CD14-positive monocyte (primary cell): ENCODE results near the gene VMA21. TPM values are rescaled to one million over a fixed set of nuclear protein-coding genes. Genes with fewer than 3 reads are reported as not detected.

ENCODE experiments used
- DNase-seq, 3 donors: peaks; one replicate each; pipeline ENCODE4 v3.0.0-alpha.2; 2011 to 2022
- H2AFZ ChIP-seq: 2 replicates; pipeline ENCODE4 v1.6.0; 2012; ENCODE audit warnings: mild to moderate bottlenecking, low read depth, low read length, inconsistent platforms; ENCODE audit not compliant: insufficient read depth, poor library complexity, severe bottlenecking
- H3K27ac ChIP-seq, 2 donors: 1 replicate in 1 of 2; 2 replicates in 1 of 2; pipeline ENCODE4 v1.5.1; 2012 to 2013; ENCODE audit warnings: low read length in 2 of 2, control low read depth in 1 of 2, inconsistent platforms in 1 of 2, low read depth in 1 of 2, mild to moderate bottlenecking in 1 of 2
- H3K27me3 ChIP-seq, 2 donors: one replicate each; pipeline versions ENCODE4 v1.6.0 to v1.6.1; 2011 to 2013; ENCODE audit warnings: low read length in 2 of 2; ENCODE audit not compliant: control insufficient read depth in 2 of 2, insufficient read depth in 2 of 2
- H3K36me3 ChIP-seq, 2 donors: replicated peaks in 1 of 2; 1 replicate in 1 of 2; 2 replicates in 1 of 2; pipeline versions ENCODE4 v1.5.1 to v1.6.1; 2012 to 2013; ENCODE audit warnings: low read length in 2 of 2, control low read depth in 1 of 2, inconsistent platforms in 1 of 2, mild to moderate bottlenecking in 1 of 2; ENCODE audit not compliant: insufficient read depth in 2 of 2, control insufficient read depth in 1 of 2
- H3K4me1 ChIP-seq, 2 donors: 1 replicate in 1 of 2; 2 replicates in 1 of 2; pipeline versions ENCODE4 v1.5.1 to v1.6.1; 2012 to 2013; ENCODE audit warnings: low read length in 2 of 2, control low read depth in 1 of 2, inconsistent platforms in 1 of 2, mild to moderate bottlenecking in 1 of 2, moderate library complexity in 1 of 2; ENCODE audit not compliant: insufficient read depth in 2 of 2, control insufficient read depth in 1 of 2
- H3K4me2 ChIP-seq: replicated peaks from 2 replicates; pipeline ENCODE3; 2012; ENCODE audit warnings: low read length, moderate library complexity, mild to moderate bottlenecking; ENCODE audit not compliant: poor library complexity, severe bottlenecking; ENCODE audit errors: extremely low read depth
- H3K4me3 ChIP-seq, 3 experiments: fragments of 200-600 bp in 1 of 3; sonication (generic) in 1 of 3; replicated peaks in 1 of 3; 1 replicate in 2 of 3; 2 replicates in 1 of 3; pipeline ENCODE4 v1.5.1; 2011 to 2013; ENCODE audit warnings: low read length in 3 of 3, mild to moderate bottlenecking in 3 of 3, control low read depth in 2 of 3, low read depth in 2 of 3, inconsistent platforms in 1 of 3, moderate library complexity in 1 of 3
- H3K79me2 ChIP-seq: 2 replicates; pipeline ENCODE4 v1.6.0; 2012; ENCODE audit warnings: mild to moderate bottlenecking, control low read depth, inconsistent platforms, low read length, moderate library complexity; ENCODE audit not compliant: insufficient read depth
- H3K9ac ChIP-seq: 2 replicates; pipeline ENCODE4 v1.6.0; 2017; ENCODE audit warnings: low read length, mild to moderate bottlenecking; ENCODE audit not compliant: insufficient read depth, poor library complexity, severe bottlenecking
- H3K9me3 ChIP-seq, 2 donors: replicated peaks in 1 of 2; 1 replicate in 1 of 2; 2 replicates in 1 of 2; pipeline versions ENCODE4 v1.5.1 to v1.6.1; 2012 to 2013; ENCODE audit warnings: low read length in 2 of 2, control low read depth in 1 of 2; ENCODE audit not compliant: control insufficient read depth in 1 of 2, insufficient read depth in 1 of 2
- H4K20me1 ChIP-seq: 2 replicates; pipeline ENCODE4 v1.6.0; 2012; ENCODE audit warnings: mild to moderate bottlenecking, low read length, control low read depth, moderate library complexity; ENCODE audit not compliant: insufficient read depth
- H3K27ac Mint-ChIP-seq, 7 donors: one replicate each; pipeline ENCODE4 v1.8.0; 2020; ENCODE audit warnings: mild to moderate bottlenecking in 7 of 7, mixed read lengths in 7 of 7, moderate library complexity in 6 of 7, inconsistent platforms in 2 of 7
- H3K27me3 Mint-ChIP-seq, 3 donors: one replicate each; pipeline ENCODE4 v1.8.0; 2021 to 2022; ENCODE audit warnings: low read depth in 3 of 3, mild to moderate bottlenecking in 3 of 3, mixed read lengths in 3 of 3, moderate library complexity in 3 of 3, inconsistent platforms in 1 of 3
- H3K36me3 Mint-ChIP-seq, 2 donors: one replicate each; pipeline ENCODE4 v1.8.0; 2020; ENCODE audit warnings: mixed read lengths in 2 of 2, inconsistent platforms in 1 of 2, mild to moderate bottlenecking in 1 of 2
- H3K4me1 Mint-ChIP-seq: one replicate; pipeline ENCODE4 v1.8.0; 2020; ENCODE audit warnings: mild to moderate bottlenecking, mixed read lengths
- H3K4me3 Mint-ChIP-seq, 2 donors: one replicate each; pipeline ENCODE4 v1.8.0; 2020; ENCODE audit warnings: mild to moderate bottlenecking in 2 of 2, mixed read lengths in 2 of 2, moderate library complexity in 1 of 2
- H3K9me3 Mint-ChIP-seq, 7 donors: one replicate each; pipeline ENCODE4 v1.8.0; 2020 to 2022; ENCODE audit warnings: mixed read lengths in 7 of 7, mild to moderate bottlenecking in 6 of 7, moderate library complexity in 6 of 7, inconsistent platforms in 2 of 7
- WGBS: methylation state at CpG from one replicate; pipeline ENCODE4 v1.1.5; 2013; ENCODE audit warnings: missing lambda C conversion rate; ENCODE audit not compliant: insufficient coverage; 5-methylcytosine and 5-hydroxymethylcytosine counted together
- intact Hi-C, 2 donors: fragments of 100-400 bp; cut with micrococcal nuclease; formaldehyde crosslinking; loops; one replicate each; pipeline versions ENCODE4 v1.15.0 to v1.15.1; 2023
- polyA plus RNA-seq, 3 donors: library from polyadenylated mRNA; depleted of rRNA in 1 of 3; unstranded in 2 of 3; stranded (reverse) in 1 of 3; fragments of 300-500 nt in 2 of 3; fragments of >200 nt in 1 of 3; fragmentation: Illumina TruSeq in 2 of 3; gene quantifications; 1 replicate in 2 of 3; 2 replicates in 1 of 3; pipeline ENCODE4 v1.2.3, GENCODE V29; 2012 to 2021
- TF ChIP-seq, protein P1 (sequence below): fragments of 200-600 bp; IDR thresholded peaks from one replicate; pipeline ENCODE4 v1.8.0; 2022; ENCODE audit warnings: antibody characterized with exemption, mild to moderate bottlenecking

The VMA21 gene
- polyA plus RNA-seq, 3 donors, result 8.9 to 77.2 (median 53.0) TPM

DNA sequence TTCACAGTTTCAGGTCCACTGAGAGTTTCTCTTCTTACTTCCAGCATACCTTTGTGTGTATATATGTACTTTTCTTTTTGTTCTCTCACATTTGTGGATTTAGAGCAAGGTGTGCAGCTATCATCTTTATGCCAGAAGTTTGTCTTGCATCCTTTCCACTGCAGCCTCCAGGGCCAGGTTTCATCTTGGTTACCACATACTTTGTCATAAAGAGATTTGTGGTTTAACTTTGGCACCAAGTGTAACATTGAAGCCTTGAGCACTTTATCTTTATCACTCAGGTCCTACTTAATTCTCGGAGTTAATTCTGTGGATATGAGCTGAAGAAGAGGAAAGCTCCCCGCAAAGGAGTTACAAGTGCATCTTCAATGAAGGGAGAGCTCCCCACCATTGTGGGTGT lies 31.4 kb upstream of the VMA21 start:
- no peaks in the 10 kb centered on the region for H3K4me1 Mint-ChIP-seq
- Histone ChIP-seq H3K4me2 (no peak overlapping the region), H3K4me3 (no peak overlapping the region), H3K9ac (no peak overlapping the region), H3K79me2 (no peaks in the 10 kb centered on the region), H3K27me3 (peaks cover 0 to 4% of the 10 kb centered on the region in 2 donors), H3K36me3 (no peaks in the 10 kb centered on the region), H3K4me1 (no peaks in the 10 kb centered on the region), H3K9me3 (no peaks in the 10 kb centered on the region), H2AFZ (no peak overlapping the region), H4K20me1 (no peaks in the 10 kb centered on the region), H3K27ac (no peak overlapping the region)
- no peaks in the 10 kb centered on the region for H3K36me3 Mint-ChIP-seq
- intact Hi-C loops, result no loop called here
- TF ChIP-seq, protein P1, sequence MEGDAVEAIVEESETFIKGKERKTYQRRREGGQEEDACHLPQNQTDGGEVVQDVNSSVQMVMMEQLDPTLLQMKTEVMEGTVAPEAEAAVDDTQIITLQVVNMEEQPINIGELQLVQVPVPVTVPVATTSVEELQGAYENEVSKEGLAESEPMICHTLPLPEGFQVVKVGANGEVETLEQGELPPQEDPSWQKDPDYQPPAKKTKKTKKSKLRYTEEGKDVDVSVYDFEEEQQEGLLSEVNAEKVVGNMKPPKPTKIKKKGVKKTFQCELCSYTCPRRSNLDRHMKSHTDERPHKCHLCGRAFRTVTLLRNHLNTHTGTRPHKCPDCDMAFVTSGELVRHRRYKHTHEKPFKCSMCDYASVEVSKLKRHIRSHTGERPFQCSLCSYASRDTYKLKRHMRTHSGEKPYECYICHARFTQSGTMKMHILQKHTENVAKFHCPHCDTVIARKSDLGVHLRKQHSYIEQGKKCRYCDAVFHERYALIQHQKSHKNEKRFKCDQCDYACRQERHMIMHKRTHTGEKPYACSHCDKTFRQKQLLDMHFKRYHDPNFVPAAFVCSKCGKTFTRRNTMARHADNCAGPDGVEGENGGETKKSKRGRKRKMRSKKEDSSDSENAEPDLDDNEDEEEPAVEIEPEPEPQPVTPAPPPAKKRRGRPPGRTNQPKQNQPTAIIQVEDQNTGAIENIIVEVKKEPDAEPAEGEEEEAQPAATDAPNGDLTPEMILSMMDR, result no peak
- no peak overlapping the region for H3K4me3 Mint-ChIP-seq
- no peak for DNase-seq
- WGBS, result no CpG with 5 or more reads among the region's 2 CpGs
- H3K27me3 Mint-ChIP-seq, result peaks cover 1 to 18% (median 7%) of the 10 kb centered on the region in 3 donors
- no peak overlapping the region for H3K27ac Mint-ChIP-seq
- H3K9me3 Mint-ChIP-seq, result peaks cover 0 to 5% (median 0%) of the 10 kb centered on the region in 7 donors

DNA sequence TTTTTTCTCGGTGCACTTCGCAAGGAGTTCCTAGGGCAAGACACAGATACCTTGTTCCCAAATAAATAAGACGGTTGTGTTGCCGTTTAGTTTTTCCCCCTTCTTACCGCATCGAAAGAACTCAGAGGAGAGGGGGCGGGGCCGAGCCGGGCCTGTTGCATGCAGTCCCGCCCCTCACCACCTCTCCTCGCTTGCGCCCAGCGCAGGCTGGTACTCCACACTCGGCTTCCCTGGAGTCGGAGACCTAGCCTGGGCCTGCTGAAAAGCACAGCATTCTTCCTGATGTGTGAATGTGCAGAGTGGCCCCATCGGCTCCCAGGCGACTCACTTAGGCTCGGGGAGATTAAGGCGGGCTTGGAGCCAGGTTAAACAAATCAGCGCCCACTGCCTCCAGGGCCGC lies 26.1 kb upstream of the VMA21 start:
- no peaks in the 10 kb centered on the region for H3K36me3 ChIP-seq
- no peaks in the 10 kb centered on the region for H3K79me2 ChIP-seq
- no peak overlapping the region for H2AFZ ChIP-seq
- H3K4me3 ChIP-seq, result no peak overlapping the region
- H3K27ac ChIP-seq, result no peak overlapping the region
- H3K9ac ChIP-seq, result no peak overlapping the region
- peaks cover 9 to 21% (median 10%) of the 10 kb centered on the region in 3 donors for H3K27me3 Mint-ChIP-seq
- H3K4me2 ChIP-seq, result no peak overlapping the region
- DNase-seq, result no peak
- no peak overlapping the region for H3K4me3 Mint-ChIP-seq
- H3K27me3 ChIP-seq, result peaks cover 0 to 8% of the 10 kb centered on the region in 2 donors
- WGBS, result 38% methylated on average over 2 of the region's 21 CpGs
- TF ChIP-seq, protein P1, result no peak
- H4K20me1 ChIP-seq, result no peaks in the 10 kb centered on the region
- no peaks in the 10 kb centered on the region for H3K9me3 ChIP-seq
- peaks cover 0 to 6% (median 0%) of the 10 kb centered on the region in 7 donors for H3K9me3 Mint-ChIP-seq
- peak overlapping the region in 1 of 7 donors; percentile 68 for H3K27ac Mint-ChIP-seq
- intact Hi-C loops, result no loop called here
- no peaks in the 10 kb centered on the region for H3K4me1 ChIP-seq
- H3K36me3 Mint-ChIP-seq, result no peaks in the 10 kb centered on the region
- H3K4me1 Mint-ChIP-seq, result peaks cover 3% of the 10 kb centered on the region
